WI38 (cell line): Measurements from ENCODE around the gene PPP1R14D.

ENCODE experiments used
- H3K4me3 ChIP-seq: 2 replicates; pipeline ENCODE4 v1.5.1; 2011; ENCODE audit warnings: low read depth, mild to moderate bottlenecking, control low read depth, low read length
- CTCF ChIP-seq: IDR thresholded peaks from 2 replicates; pipeline ENCODE4 v1.5.1; 2012; ENCODE audit warnings: low read depth, mild to moderate bottlenecking, control low read depth, low read length

PPP1R14D gene

GRCh38 chr15:40858706-40859105 lies 30.2 kb upstream of the PPP1R14D start:
- no peak for TF ChIP-seq CTCF
- H3K4me3 ChIP-seq, result no peak overlapping the region

- peak; percentile 99 for TF ChIP-seq CTCF
- no peak overlapping the region for H3K4me3 ChIP-seq
Observed at GRCh38 chr15:40857601-40858341, 29.3 kb upstream of the PPP1R14D start.

- no peak for TF ChIP-seq CTCF
- H3K4me3 ChIP-seq, result no peak overlapping the region
Observed at GRCh38 chr15:40856746-40857145, 28.2 kb upstream of the PPP1R14D start.

GRCh38 chr15:40855706-40856234 lies 27.3 kb upstream of the PPP1R14D start:
- no peak for TF ChIP-seq CTCF
- H3K4me3 ChIP-seq, result no peak overlapping the region

GRCh38 chr15:40854161-40854560 lies 25.7 kb upstream of the PPP1R14D start:
- TF ChIP-seq CTCF, result no peak
- no peak overlapping the region for H3K4me3 ChIP-seq

GRCh38 chr15:40853241-40853890 lies 24.9 kb upstream of the PPP1R14D start:
- TF ChIP-seq CTCF, result no peak
- H3K4me3 ChIP-seq, result no peak overlapping the region

- no peak for TF ChIP-seq CTCF
Observed at GRCh38 chr15:40852529-40852928, 24.0 kb upstream of the PPP1R14D start.

More at GRCh38 chr15:40852529-40852928, 24.0 kb upstream of the PPP1R14D start:
- H3K4me3 ChIP-seq, result no peak overlapping the region
